HG03354 (cell line): ENCODE measurements around the gene BCL2.

Experiments used
- ATAC-seq: cut with Tn5 transposase; IDR thresholded peaks from one replicate; pipeline ENCODE4 v1.9.1; 2021; ENCODE audit warnings: mild to moderate bottlenecking; ENCODE audit not compliant: unreplicated experiment, poor library complexity, severe bottlenecking

The BCL2 gene

DNA sequence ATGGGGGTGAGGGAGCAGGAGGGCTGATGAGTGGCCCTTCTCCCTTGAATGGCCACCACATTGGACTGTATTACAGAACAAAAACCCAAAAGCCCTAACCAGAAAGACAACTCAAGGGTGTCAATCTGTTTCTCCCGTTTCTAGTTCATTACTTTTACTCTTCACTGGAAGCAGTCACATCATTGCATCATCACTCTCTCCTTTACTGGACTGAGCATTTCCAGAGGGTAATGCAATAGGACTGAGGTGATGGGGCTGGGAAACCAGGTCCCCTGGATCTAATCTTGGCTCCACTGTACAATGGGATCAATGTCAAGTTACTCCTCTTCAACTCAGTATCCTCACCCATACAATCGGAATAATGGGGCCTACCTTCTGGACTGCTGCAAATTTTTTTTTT, 56.1 kb downstream of the BCL2 start:
- no peak for ATAC-seq

GRCh38 chr18:63262369-63263335, 56.9 kb downstream of the BCL2 start:
- no peak for ATAC-seq

- ATAC-seq = no peak
Measured at GRCh38 chr18:63261029-63261428, 58.5 kb downstream of the BCL2 start.

DNA sequence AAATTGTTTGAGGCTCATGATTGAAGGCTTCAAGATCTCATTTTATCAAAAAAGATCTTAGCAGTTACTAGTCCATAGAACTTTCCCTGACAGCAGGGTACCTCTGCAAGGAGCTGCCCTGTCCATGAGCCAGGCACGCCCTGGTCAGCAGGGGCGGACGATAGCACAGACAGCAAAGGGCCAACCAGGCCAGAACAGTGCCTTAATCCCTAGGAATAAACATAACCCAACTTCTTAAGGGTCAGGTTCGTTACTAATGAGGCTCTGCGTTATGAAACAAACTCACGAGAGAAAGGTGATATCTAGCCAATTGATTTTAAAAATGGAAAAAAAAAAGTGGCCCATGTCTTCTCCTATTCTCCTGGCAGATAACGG, 59.2 kb downstream of the BCL2 start:
- ATAC-seq = no peak

DNA sequence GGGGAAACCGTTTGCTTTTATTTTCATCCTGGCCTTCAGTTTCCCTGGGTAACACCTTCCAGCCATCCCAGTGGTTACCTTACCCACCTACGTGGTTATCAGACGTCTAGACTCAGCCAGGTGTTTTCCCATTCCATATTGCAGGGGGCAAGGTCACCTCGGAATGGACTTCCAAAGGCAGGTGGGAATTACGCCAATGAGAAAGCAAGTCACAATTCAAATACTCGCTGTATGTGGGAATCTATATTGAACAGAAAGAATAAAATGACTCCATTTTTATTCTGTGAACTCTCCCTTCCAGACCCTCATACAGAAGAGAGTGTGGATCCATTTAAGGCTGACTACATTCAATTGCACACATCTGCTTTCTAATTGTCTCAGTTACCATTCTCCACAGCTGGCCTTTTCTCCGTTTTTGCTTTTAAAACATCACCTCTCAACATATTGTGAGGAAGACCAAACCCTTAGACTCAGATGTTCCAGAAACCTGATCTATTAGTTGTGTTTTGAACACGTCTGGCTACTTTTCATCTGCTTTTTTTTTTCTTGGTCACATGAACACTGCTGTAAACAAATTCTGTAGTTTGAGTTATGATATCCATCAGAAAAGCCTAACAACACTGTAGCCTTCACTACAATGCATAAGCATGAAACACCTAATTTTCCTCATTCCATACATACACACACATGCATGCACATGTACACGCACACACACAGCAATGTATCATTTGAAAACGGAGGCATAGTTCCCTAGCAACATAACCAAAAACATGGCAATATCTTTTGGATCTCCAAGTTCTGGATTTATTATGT, 59.8 kb downstream of the BCL2 start:
- ATAC-seq = no peak

DNA sequence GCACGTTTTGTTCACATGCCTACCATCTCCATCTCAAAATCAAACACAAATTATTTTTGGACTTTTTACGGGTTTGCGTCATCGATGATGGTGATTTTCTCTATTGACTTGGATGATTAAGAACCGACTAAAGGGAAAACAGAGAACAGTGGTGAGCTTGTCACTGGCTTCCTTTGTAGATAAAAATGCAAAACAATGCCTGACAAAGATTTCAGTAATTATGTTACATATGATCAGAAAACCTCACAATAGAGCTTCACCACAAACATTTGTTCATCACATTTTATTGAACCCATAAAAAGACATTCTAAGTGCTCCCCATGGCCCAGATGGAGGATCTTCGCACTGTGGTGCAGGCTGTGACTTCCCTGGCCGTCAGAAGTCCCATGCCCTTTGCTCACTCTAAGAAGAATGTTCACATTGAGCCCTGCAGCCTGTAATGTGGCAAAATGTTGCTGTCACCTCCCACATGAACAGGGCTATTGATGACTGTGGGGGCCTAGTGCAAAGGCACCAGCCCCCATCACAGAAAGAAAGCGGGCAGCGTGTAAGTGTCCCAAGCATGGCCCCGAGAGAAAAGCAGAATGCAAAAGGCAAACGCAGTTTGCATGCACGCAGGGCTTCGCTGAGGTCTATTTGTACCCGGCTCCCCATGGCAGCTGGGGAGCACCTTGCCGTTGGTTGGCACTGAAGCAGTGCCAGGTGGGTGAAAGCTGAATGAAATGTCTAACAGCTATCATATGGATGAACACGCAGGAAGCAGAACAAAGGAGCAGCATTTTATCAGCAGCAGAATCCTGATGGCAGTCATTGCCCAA, 60.6 kb downstream of the BCL2 start:
- no peak for ATAC-seq

- no peak for ATAC-seq
Measured at GRCh38 chr18:63257453-63257852, 62.1 kb downstream of the BCL2 start.

DNA sequence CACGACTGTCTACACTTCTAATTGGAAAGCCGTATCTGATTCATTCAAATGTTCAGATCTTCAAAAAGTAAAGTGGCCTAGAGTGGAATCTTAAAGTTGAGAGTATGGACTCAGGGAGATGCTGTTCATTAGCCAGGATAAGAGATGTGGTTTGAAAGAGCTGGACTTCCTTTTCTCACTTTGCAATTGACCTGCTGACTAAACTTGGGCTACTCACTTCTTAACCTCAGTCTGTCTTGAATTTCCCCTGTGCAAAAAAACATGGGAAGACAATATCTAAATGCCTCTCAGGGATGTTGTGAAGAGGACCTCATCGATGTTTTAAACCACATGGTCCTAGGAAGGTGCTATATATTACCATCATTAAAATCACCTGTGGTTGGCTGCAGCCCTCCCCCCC, 64.1 kb downstream of the BCL2 start:
- peak; percentile 58 for ATAC-seq

DNA sequence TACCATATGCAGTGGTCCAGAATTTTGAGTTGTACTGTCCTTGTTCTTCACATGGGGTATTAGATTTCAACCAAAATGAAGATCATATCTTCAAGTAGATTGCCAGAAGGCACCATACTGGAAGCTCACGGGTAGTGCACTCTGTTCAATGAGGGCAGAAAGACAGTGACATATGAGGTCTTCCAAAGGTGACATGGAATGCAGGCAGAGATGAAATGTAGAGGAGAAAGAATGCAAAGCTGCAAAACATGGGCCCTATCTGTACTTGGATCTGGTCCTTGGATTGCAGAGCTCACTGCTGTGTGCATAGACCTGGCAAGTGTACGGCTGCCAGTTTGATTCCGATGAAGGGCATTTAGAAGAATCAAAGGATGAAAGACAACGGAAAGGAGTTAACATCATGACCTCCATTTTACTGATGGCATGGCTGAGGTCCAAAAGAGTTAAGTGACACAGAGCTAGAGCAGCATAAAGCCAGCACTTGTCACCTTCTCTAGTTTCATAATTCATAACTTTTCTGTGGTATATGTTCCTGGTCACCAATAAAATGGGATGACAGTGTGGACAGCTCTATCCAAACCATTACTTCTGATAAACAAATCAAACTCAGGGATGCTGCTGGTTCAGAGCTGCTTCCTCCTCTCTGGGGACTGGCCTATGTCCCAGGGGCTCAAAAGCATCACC, 64.7 kb downstream of the BCL2 start:
- peak; percentile 26 for ATAC-seq

- ATAC-seq = no peak
Measured at GRCh38 chr18:63253428-63254372, 65.9 kb downstream of the BCL2 start.

DNA sequence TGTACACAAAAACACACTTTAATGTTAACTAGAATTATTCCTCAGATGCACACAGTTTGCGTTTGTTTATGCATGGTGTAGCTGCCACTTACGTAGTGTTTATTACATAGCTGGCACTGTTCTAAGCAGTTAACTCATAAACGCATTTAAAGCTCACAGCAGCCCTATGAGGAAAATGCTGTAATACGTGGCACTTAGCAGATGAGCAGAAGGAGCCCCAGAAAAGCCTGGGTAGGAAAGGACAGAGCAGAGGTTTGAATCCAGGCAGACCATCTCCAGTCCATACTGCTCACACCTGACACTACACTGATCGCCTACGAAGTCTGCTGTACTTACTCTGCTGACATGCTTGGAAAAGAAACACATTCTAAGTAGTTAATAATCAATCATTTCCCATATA, 66.6 kb downstream of the BCL2 start:
- ATAC-seq = no peak

DNA sequence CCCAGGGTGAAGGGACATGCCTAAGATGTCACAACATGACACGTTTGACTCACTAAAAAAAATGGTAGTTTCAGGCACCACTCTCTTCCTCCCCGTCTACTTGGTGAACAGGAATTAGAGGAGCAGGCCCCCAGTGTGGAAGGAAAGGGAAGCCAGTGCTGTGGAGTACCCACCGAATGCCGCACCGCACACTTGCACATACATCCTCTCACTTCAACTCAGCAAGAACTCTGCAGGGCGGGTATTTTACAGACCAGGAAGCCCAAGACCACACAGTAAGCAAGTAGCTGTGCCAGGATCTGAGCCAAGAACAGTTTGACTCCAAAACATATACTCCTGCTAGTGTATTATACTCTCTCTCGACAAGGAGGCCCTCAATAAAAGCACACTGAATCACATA, 69.8 kb downstream of the BCL2 start:
- no peak for ATAC-seq

- no peak for ATAC-seq
Measured at GRCh38 chr18:63247926-63248325, 71.6 kb downstream of the BCL2 start.

DNA sequence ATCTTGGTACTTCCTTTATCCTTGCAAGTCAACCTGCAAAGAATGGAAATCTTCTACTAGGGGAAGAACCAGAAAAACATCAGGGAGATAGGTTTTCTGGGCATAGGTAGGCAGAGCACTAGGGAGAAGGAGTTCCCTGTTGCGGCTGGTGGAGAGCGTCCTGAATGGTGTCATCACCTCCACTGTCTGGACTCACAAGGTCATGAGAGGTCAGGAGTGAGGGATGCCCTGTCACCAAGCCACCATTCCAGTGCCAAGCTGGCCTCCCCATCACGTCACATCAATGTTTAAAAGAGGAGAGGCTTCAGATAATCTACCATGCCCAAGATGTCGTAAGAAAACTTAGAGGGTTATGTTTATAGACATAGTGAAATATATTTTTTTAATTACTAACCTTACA, 72.1 kb downstream of the BCL2 start:
- no peak for ATAC-seq

DNA sequence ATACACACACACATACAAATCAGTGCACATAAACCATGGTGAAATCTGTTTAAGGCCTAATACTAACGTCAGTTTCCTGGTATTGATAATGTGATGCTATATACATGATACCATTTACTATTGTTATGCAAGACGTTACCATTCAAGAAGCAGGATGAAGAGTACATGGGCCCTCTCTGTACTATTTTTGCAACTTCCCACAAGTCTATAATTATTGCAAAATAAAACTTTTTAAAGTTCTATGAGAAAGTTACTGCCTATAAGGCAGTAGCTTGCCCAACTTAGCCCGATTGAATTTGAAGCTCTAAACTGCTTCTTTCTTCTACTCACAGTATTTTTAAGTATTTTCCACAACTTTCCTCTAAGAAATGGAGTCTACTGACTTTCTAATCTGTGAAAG, 74.0 kb downstream of the BCL2 start:
- no peak for ATAC-seq

- no peak for ATAC-seq
Measured at GRCh38 chr18:63244607-63245006, 75.0 kb downstream of the BCL2 start.

- no peak for ATAC-seq
Measured at GRCh38 chr18:63241760-63242159, 77.8 kb downstream of the BCL2 start.

- no peak for ATAC-seq
Measured at GRCh38 chr18:63241317-63241712, 78.3 kb downstream of the BCL2 start.
